ENCODE data around the gene RFT1.

RFT1 gene

DNA sequence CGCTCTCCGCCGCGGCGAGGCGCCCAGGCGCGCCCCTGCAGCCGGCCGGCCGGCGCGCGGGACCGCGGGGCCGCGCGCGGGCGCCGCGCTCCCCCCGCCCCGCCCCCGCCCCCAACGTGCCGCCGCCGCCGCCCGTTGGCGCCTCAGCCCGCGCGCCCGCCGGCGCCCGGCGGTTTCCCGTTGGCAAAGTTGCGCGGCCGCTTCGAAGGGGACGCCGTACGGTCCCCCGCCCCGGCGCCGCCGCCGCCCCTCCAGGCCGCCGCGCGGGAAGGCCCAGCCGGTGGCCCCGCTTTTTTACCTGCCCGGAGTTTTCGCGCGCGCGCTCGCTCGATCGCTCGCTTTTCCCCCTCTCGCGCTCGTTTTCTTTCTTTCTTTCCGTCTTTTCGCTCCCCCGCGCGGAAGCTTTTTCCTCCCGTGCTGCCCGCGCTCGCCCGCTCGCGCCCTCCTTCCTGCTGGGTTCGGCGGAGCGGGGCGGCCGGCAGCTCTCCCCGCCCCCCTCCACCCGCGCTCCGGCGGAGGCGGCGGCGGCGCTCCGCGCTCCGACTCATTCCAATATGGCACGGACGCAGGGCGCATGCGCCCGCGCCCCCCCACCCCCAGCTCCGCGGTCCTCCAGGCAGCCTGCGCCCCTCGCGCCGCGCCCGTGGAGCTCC, 84.6 kb downstream of the RFT1 start, which contains the start of gene SFMBT1:
SFMBT1 (minus strand) TSS at position 556 of the 653 bp plus-strand sequence. CDS start 76,945 bp downstream, outside the sequence.
- TF ChIP-seq GATA2 (IDR thresholded peaks at IDR 0.05; ENCODE audit: low read depth, low read length) (no peak), GATA3 (IDR thresholded peaks at IDR 0.05; ENCODE audit: low read depth, low read length) (no peak)

GRCh38 chr3:53044711-53045517, 85.3 kb downstream of the RFT1 start:
- no peak for TF ChIP-seq GATA2 (IDR thresholded peaks at IDR 0.05; ENCODE audit: low read depth, low read length)

DNA sequence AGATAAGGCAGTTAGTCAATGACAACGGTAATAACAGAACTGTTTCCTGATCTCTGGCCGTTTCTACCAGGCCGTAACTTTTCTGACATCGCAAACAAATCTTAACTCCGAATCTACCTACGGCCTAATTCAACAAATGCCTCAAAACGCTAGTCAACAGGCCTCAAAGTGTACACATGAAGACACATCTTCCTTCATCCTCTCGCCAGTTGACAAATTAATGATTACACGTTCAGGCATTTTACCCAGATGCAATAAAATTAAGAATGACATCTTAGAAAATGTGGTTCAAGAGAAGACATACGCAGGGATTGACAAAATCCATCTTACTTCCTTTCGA, 85.9 kb downstream of the RFT1 start:
- no peak for TF ChIP-seq GATA3 (IDR thresholded peaks at IDR 0.05; ENCODE audit: low read depth, low read length)
- TF ChIP-seq GATA2 (IDR thresholded peaks at IDR 0.05; ENCODE audit: low read depth, low read length): no peak

DNA sequence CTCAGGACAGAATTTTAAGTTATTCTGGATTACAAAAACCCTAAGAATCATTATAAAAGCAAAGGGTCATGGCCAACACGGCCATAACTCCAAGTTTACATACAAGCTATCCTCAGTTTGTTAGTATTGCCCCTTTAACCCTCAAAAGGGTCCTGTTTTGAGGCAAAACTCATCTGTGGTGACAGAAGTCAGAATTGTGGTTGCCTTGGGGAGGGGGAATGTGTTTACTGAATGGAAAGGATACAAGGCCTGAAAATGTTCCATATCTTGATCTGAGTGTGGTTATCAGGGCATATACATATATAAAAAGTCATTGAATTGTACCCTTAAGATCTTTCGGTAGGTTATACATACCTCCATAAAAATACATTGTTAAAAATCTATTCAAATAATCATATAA, 86.5 kb downstream of the RFT1 start:
- TF ChIP-seq GATA2 (IDR thresholded peaks at IDR 0.05; ENCODE audit: low read depth, low read length): no peak
- TF ChIP-seq GATA3 (IDR thresholded peaks at IDR 0.05; ENCODE audit: low read depth, low read length): no peak

DNA sequence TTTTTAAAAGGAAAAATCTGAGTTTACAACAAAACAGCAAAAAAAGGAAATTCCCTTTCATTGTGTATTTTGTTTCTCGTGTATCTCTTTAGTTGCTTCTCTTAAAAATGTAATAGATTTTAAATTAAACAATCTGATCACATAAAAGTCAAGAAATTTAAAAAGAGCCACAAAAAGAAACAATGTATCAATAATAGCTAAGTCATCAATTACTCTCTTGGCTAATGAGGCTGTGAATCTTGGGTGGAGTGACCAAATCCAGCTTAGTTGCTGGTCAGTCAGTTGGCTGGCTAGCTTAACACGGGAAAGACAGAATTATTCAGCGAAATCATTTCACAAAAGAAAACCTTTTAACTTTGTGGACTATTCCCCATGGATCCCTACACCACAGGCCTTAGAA, 87.6 kb downstream of the RFT1 start:
- TF ChIP-seq GATA3 (IDR thresholded peaks at IDR 0.05; ENCODE audit: low read depth, low read length): no peak
- TF ChIP-seq GATA2 (IDR thresholded peaks at IDR 0.05; ENCODE audit: low read depth, low read length): no peak

DNA sequence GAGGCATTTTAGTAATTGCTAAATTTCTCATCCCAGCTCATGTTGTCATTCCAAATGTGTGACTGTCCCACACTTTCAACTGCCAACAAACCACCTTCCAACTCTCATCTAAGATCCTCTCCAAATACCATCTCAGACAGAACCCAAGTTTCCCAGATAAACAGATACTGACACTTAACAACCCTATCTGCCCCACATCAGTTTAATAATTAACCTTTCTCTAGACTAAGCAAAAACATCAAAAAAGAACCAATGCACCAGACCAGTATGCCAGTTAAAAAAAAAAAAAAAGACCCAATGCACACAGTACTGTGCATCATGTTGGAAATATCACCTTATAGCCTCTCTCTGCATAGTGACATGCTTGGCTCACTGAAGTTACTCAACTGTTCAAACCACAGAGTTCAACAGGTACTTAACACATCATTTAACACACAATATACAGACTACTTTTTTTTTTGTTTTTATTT, 89.8 kb downstream of the RFT1 start:
- TF ChIP-seq GATA3 (IDR thresholded peaks at IDR 0.05; ENCODE audit: low read depth, low read length) (no peak), GATA2 (IDR thresholded peaks at IDR 0.05; ENCODE audit: low read depth, low read length) (no peak)

- no peak for TF ChIP-seq GATA2 (IDR thresholded peaks at IDR 0.05; ENCODE audit: low read depth, low read length)
Measured at GRCh38 chr3:53039376-53039752, 90.9 kb downstream of the RFT1 start.

- TF ChIP-seq GATA2 (IDR thresholded peaks at IDR 0.05; ENCODE audit: low read depth, low read length): no peak
- TF ChIP-seq GATA3 (IDR thresholded peaks at IDR 0.05; ENCODE audit: low read depth, low read length): no peak
Measured at GRCh38 chr3:53038679-53039375, 91.4 kb downstream of the RFT1 start.

Measured in SH-SY5Y (cell line).